ENCODE results near the gene RAB3C.

DNA sequence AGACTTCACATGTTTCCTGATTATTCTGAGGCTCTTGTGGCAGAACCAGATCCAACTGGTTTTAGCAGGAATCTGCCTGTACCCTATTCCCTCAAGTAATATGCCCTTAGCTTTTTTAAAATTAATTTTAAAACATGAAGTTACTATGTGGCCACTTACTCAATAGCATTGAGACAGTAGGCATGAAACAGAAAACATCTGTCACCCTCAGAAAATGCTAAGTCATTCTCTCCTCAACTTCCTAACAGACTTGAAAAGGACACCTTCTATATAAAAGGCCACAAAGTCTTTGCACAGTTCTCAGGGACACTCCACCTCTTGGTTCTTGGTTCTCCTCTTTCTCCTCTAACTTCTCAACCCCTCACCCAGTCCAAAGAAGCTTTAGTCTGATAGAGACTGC is 277.8 kb downstream of the RAB3C start:
- TF ChIP-seq HDGF (IDR thresholded peaks at IDR 0.05; ENCODE audit: borderline replicate concordance) (no peak), FOXM1 (IDR thresholded peaks at IDR 0.05; ENCODE audit: borderline replicate concordance) (no peak), ELF4 (IDR thresholded peaks at IDR 0.05) (no peak), BHLHE40 (IDR thresholded peaks at IDR 0.05; ENCODE audit: borderline replicate concordance) (no peak), SUZ12 (IDR thresholded peaks at IDR 0.05) (no peak), FOXK2 (IDR thresholded peaks at IDR 0.05) (no peak), NFRKB (IDR thresholded peaks at IDR 0.05) (no peak), FOXA1 (IDR thresholded peaks at IDR 0.05) (no peak), ARNT (IDR thresholded peaks at IDR 0.05) (no peak), SP1 (IDR thresholded peaks at IDR 0.05) (no peak), TARDBP (IDR thresholded peaks at IDR 0.05) (no peak)
- TF ChIP-seq, protein P1, sequence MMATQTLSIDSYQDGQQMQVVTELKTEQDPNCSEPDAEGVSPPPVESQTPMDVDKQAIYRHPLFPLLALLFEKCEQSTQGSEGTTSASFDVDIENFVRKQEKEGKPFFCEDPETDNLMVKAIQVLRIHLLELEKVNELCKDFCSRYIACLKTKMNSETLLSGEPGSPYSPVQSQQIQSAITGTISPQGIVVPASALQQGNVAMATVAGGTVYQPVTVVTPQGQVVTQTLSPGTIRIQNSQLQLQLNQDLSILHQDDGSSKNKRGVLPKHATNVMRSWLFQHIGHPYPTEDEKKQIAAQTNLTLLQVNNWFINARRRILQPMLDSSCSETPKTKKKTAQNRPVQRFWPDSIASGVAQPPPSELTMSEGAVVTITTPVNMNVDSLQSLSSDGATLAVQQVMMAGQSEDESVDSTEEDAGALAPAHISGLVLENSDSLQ (IDR thresholded peaks at IDR 0.05), result no peak

Data from HEK293T (cell line).